ENCODE results near the gene IFT88. TPM values are rescaled to one million over a fixed set of nuclear protein-coding genes. Genes with fewer than 3 reads are reported as not detected.

The IFT88 gene
- total RNA-seq, 1 donor from 2014 or later: 14.0 TPM

DNA sequence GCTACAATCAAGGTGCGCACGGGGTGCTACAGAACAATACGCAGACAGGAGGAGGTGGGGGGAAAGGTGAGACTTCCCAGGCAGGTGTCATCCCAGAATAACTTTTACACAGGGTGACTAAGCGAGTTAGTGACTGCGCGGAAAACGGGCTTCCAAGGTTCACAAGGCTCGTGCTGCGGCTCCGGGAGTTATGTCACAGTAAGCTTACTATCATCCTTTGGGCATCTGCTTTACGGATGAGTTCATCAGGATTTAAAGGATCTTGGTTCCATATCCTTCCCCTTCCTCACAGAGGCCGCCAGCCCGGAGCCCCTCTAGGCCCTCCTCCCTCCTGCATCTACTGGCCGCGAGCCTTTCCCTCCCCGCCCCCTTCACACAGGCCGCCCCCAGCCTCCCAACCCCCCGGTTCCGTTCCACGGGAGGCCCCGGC lies 474 bp upstream of the IFT88 start:
- peak; percentile 94 for DNase-seq (ENCODE audit: low spot score)

DNA sequence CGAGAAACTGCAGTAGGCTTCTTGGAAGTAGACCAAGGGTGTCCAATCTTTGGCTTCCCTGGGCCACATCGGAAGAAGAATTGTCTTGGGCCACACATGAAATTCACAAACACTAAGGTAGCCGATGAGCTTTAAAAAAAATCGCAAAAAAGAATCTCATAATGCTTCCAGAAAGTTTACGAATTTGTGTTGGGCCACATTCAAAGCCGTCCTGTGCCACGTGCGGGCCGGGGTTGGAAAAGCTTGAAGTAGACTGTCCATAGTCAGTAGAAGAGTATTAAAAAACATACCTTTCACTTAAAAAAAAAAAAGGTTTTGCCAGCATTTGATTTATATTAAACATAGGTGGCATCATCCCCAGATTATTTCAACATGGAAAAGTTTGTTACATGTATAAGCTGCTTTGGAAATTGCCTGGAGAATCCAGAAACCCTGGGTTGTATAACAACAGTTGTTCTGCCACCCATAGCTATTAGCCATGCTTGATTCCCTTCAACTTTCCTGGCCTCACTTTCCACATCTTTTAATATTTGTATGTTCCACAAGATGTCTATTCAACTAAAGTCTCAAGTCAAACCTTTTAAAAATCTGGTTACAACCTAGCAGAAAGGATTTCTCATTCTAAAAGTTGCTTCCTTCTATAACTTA lies 1.0 kb downstream of the IFT88 start:
- no peak for DNase-seq (ENCODE audit: low spot score)

DNA sequence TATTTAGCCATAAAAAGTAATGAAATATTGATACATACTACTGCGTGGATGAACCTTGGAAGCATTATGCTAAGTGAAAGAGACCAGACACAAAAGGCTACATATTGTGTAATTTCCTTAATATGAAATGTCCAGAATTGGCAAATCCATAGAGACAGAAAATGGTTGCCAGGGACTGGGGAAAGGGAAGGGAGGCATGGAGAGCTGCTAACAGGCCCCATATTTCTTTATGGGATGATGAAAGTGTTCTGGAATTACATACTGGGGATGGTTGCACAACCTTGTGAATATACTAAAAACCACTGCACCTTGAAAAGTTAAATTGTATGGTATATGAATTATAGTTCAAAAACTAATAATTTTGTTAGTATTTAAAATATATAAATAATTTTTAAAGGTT lies 3.6 kb downstream of the IFT88 start:
- peak; percentile 29 for DNase-seq (ENCODE audit: low spot score)

DNA sequence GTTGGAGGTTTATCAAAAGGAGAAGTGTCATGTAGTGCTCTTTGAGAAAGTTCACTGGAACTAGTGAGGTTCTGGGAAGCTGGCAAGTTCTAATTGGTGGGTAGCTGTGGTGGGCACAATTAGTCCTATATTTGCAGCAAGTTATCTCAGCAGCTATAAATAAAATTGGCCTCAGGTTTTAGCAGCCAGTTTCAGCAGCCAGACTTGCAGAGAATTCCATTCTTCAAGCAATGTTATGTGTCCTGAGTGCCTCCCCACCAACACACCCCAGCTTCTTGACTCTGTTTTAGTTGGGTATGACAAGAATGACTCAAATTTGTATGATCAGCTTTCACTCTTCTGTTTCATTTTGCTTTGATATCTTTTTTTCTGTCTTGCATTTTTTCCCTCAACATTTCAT lies 4.7 kb downstream of the IFT88 start:
- no peak for DNase-seq (ENCODE audit: low spot score)

DNA sequence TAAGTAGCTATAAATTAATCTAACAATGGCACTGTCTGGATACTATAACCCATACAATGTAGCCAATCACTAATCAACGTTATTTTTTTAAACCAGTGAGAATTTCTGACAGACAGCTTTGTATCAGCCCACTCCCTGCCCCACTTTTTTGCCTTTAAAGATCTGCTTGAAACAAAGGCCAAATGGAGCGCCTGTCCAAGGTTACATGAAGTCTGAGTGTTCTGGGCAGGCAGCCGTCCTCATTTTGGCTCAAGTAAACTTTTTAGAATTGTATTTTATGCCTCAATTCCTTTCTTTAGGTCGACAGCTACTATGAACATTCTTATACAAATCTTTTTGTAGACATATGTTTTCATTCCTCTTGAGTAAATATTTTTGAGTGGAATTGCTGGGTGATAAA lies 6.2 kb downstream of the IFT88 start:
- DNase-seq (ENCODE audit: low spot score): no peak

DNA sequence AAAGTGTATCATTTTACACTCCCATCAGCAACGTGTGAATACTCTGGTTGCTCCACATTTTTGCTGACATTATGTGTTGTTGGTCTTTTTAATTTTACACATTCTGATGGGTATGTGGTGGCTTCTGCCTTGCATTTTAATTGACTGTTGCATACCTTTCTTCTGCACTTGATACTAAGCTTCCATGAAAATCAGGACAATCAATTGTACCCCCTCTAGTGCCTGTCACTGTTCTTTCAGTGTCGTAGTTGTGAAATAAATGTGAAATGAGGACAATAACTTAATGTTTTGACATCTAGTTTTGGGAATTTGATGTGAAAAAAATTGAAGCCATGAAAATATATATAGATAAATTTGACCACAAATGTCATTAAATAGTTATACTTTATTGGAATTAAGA lies 6.7 kb downstream of the IFT88 start:
- no peak for DNase-seq (ENCODE audit: low spot score)

DNA sequence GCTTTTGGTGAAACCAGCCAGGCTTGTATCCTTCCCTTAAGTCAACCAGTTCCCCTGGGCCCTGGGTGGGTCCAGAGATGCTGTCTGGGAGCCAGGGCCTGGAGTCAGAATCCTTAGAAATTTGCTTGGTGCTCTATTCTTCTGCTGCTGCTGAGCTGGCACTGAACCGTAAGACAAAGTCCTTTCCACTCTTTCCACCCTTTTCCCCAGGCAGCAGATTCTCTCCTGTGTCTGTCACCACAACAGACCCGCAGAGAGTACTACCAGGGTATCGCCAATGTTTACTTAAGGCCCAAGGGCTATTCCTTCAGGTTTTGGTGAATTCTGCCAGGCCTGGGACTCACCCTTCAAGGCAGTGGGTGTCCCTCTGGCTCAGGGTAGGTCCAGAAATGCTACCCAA lies 12.2 kb downstream of the IFT88 start:
- no peak for DNase-seq (ENCODE audit: low spot score)

DNA sequence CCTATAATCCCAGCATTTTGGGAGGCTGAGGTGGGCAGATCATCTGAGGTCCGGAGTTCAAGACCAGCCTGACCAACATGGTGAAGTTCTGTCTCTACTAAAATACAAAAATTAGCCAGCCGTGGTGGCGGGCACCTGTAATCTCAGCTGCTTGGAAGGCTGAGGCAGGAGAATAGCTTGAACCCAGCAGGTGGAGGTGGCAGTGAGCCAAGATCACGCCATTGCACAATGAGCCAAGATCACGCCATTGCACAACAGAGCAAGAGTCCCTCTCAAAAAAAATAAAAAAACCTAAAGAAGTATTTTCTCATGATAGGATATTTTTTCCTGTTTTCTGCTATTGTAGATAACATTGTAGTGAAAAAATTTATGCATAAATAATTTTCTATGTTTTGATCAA lies 13.3 kb downstream of the IFT88 start:
- DNase-seq (ENCODE audit: low spot score): no peak

DNA sequence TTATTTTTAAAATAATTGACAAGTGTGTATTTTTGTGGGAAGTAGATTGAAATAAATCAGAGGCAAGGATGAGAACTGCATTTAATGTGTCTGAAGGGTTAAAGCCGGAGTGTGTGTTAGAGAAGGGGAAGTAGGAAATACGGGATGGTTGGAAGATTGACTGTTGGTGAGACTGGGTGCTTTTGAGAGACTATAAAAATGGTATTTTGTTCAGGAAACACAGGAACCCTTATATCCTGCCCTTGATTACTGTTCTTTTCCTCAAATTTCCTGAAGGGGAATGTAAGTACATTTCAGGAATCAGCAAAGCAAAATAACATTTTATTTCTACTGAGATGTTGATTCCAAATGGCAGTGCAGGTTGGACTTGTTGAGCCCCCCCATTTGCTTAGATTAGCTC lies 15.1 kb downstream of the IFT88 start:
- no peak for DNase-seq (ENCODE audit: low spot score)

DNA sequence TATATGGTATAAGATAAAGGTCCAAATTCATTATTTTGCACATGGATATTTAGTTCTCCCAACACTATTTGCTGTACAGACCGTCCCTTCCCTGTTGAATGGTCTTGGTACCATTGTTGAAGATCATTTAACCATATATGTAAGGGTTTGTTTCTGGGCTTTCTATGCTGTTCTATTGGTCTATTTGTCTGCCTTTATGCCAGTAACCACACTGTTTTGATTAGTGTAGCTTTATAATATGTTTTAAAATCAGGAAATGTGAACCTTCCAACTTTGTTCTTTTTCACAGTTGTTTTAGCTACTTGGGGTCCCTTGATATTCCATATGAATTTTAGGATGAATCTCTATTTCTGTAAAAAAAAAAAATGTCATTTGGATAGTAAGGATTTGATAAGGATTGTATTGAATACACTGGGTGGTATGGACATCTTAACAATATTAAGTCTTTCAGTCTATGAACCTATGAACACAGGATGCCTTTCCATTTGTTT lies 16.9 kb downstream of the IFT88 start:
- DNase-seq (ENCODE audit: low spot score): no peak

DNA sequence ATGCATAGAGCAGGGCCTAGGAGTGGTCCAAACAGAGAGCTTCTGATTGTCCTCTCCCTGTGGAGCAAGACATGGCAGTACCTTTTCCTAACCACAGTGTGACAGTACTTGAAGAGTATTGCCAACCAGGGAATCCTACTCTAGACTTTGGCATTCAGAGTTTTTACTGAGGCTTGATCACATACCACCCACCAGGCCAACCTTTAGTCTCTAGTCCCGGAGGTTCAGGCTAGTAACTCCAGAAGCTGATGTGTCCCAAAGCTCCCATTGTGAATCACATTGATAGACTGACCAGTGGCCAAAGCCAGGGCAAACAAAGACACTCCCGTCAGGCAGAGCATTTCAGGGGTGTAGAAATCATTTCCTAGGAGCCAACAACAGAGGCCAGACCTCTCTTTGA lies 18.4 kb downstream of the IFT88 start:
- DNase-seq (ENCODE audit: low spot score): no peak

DNA sequence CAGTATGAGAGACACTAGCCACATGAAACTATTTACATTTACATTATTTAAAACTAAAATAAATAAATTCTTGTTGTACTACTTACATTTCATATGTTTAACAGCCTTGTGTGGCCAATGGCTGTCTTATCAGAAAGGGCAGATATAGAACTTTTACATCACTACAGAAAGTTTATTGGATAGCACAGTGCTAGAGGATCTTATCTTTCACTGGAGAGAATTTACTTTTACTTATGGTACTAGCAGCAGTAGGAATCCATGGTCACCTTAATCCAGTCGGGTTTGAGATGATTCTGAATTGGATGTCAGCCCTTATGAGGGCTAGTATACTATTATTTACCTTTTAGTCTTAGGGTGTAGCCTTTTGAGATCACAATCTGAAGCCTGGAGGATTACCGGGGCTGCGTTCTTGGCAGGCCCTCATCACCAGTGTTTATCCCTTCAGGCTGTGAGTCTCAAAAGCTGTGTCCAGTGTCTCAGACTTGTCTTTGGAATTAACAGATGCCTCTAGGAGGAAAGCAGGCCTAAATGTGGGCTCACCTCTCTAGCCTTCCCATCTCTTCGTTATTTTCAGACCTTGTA lies 21.7 kb downstream of the IFT88 start:
- DNase-seq (ENCODE audit: low spot score): peak; percentile 48

DNA sequence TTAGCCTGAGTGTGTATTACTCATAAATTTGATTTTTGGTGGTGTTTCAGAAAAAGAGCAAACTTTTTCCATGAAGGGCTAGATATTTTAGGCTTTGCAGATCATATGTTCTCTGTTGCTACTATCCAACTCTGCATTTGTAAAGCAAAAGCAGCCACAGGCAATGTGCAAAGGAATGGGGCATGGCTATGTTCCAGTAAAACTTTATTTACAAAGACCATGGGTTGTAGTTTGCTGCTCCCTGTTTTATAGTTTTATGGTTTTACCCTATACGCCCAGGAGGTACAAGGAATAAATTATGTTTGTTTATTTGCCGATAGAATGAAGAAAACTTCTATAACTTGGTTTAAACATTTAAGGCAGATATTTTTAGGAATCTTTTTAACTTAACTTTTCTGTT lies 23.6 kb downstream of the IFT88 start:
- no peak for DNase-seq (ENCODE audit: low spot score)

DNA sequence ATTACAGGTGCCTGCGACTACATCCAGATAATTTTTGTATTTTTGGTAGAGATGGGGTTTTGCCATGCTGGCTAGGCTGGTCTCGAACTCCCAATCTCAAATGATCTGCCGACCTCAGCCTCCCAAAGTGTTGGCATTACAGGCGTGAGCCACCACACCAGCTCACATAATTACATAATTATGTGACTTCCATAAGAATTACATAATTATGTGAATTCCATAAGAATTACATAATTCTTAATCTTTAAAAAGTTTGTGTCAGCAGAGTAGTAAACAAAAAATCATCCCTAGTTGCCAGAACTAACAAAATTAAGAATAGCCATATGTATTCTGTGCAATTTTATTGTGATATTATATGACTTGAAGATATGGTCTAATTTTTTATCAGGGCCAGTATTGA lies 25.6 kb downstream of the IFT88 start:
- DNase-seq (ENCODE audit: low spot score): no peak

DNA sequence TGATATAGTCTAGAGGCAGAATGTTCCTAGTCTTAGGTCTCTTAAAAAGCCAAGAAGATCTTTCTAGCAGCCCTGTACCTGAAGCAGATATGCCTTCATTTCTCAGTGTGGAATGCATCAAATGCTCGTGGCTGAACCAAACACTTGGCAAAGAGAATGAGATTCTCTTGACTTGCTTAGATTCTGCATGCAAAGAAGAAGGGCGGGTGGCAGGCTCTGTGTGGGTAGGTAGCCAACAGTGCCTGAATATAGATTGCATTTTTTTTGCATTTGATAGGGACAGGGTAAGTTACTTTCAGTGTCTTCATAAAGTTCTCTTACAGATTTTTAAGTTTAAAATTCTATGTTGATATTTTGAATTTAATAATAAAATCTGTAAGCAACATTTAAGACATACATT lies 27.3 kb downstream of the IFT88 start:
- no peak for DNase-seq (ENCODE audit: low spot score)

DNA sequence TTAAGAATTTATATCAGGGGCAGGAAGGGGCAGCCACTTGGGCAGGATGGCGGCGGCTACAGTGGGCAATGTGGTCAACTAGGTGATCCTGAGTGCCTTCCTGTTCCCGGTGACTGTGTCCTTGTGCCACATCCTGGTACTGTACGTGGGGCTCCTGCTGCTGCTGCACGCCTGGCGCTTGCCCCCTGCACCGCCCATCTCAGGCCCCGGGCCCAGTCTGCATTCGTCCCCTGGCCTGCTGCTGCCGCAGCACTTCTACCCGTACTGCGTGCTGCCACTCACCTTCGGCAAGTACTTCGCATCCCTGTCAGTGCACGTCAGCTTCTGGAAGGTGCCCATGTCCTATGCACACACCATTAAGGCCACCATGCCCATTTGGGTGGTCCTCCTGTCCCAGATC lies 40.1 kb downstream of the IFT88 start:
- DNase-seq (ENCODE audit: low spot score): no peak

DNA sequence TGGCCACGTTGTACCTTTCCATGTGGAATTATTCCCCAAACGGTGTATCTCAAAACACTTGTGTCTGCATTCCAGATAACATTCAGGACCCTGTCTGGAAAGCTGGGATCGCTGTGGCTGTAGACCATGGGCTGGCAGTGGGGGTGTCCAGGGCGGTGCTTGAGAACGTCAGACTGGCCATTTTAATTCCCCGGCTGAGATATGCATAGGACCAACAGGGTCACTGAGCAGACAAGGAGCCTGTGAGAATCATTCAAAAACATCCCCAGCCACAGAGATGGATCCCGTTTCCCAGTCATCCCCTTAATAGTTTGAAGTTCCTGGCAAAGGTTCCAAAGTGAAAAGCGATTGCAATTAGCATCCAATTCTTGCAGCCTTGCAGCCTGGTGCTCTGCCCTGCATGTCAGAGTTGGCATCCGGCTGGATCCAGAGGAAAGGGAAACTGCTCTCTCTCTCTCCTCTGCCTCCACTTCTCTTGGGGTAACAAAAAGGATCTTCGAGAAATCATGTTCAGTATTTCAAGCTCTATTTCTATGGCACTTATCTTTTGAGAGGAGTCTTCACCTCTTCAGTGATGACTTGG lies 41.6 kb downstream of the IFT88 start:
- no peak for DNase-seq (ENCODE audit: low spot score)

DNA sequence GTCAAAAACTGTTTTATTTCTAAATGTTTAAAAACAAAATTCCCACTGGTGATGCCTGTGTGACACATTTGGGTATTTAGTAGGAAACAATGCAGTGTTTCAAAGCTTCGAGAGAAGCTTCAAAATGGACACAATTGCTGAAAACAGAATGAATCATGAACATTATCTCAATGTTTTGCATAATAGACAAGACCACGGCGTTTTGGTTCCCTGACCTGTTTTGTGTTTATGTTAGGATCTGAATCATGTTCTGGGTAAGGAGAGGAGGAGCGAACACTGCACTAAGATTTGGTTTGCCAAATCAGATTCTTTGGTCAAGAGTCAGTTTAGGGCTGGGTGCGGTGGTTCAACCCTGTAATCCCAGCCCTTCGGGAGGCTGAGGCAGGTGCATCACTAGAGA lies 42.2 kb downstream of the IFT88 start:
- no peak for DNase-seq (ENCODE audit: low spot score)

DNA sequence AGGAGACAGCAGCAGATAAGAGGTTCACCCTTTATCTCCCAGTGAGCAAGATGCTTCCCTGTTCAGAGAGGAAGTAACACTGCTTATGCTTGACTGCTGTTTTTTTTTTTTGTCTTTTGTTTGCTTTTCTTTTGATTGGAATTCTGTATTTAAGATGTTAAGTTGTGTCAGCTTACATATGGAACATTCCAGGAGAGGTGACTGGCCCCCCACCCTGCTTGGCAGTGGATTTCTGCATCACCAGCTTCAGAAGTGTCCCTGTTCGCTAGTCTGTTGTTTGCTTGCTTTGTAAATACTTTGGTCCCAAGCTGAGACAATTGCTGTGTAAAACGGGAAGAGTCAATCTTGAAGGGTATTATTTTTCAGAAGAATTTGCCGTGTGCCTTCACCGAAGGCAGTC lies 43.0 kb downstream of the IFT88 start:
- no peak for DNase-seq (ENCODE audit: low spot score)

DNA sequence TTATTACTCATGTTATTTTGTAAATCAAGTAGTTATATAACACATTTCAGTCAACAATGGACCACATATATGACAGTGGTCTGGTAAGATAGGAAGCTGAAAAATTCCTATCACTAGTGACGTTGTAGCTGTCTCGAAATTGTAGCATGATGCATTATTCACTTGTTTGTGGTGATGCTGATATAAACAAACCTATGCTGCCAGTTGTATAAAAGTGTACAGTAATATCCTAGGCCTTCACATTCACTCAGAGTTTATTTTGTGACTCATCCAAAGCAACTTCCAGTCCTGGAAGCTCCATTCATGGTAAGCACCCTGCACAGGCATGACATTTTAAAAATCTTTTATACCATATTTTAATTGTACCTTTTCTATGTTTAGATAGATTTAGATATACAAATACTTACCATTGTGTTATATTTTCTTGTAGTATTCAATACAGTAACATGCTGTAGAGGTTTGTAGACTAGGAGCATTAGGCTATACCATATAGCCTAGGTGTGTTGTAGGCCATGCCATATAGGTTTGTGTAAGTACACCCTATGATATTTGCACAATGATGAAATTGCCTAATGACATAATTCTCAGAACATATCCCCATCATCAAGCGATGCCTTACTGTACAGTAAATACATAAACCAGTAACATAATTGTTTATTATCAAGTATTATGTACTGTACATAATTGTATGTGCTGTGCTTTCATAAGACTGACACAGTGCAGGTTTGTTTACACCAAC lies 49.3 kb downstream of the IFT88 start:
- no peak for DNase-seq (ENCODE audit: low spot score)

DNA sequence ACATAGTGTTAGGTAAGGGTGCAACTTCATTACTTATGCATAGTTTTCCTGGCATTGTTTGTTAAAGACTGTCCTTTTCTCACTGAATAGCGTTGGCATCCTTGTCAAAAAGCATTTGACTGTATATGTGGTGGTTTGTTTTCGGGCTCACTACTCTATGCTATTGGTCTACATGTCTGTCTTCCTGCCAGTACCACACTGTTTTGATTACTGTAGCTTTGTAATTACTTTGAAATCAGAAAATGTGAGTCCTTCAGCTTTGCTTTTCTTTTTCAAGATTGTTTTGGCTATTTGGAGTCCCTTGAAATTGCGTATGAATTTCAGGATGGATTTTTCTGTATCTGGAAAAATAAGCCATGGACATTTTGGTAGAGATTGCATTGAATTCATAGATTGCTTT lies 56.0 kb downstream of the IFT88 start:
- no peak for DNase-seq (ENCODE audit: low spot score)

DNA sequence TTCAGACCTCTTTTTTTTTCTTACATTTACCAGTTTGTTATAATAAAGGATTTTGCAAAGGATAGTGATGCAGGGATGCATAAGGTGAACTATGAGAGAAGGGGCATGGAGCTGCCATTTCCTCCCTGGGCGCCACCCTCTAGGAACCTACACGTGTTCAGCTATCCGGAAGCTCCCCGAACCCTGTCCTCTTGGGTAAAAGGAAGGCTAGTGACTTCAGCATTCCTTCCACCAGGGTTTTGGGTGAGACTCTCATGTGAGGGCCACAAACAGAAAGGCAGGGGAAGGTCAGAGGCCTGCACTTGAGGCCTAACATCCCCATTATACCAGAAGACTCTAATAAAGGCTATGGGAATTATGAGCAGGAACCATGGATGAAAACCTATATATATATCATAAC lies 57.3 kb downstream of the IFT88 start:
- DNase-seq (ENCODE audit: low spot score): no peak

DNA sequence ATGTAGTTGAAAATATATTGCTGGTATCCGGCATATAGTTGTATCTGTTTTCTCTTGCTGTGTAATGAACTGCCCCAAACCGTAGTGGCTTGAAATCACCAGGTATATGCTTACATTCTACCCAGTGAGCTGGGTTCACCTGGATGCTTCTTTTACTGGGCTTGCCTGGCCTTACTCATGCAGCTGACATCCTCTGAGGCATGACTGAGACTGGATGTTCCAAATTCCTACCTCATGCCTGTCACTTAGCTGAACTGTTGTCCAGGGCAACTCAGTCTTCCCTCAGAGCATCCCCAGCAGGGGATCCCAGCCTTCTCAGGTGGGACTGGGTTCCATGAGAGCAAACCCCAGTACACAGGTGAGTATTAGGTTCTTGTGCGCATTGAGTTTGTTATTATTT lies 66.8 kb downstream of the IFT88 start:
- DNase-seq (ENCODE audit: low spot score): no peak
